Neuronal stem cell (in vitro differentiated cells): Measurements from ENCODE around the gene PHETA2.
"Not testable (repeated sequence)": the region's sequence is repeated elsewhere in the genome, so short reads cannot be mapped to it uniquely, and the experiment has no call there.

Experiments
- DNase-seq: peaks from one replicate; pipeline ENCODE4 v3.0.0-alpha.2; 2013; ENCODE audit warnings: low spot score
- H2AFZ ChIP-seq: one replicate; pipeline ENCODE4 v1.6.1; 2013; ENCODE audit warnings: mild to moderate bottlenecking, low read length, inconsistent platforms
- H2AK5ac ChIP-seq: 2 replicates; pipeline ENCODE4 v1.6.1; 2013; ENCODE audit warnings: low read depth, mild to moderate bottlenecking, inconsistent platforms, low read length, moderate library complexity, mixed read lengths
- H2BK120ac ChIP-seq: 2 replicates; pipeline ENCODE4 v1.6.1; 2013; ENCODE audit warnings: low read depth, mild to moderate bottlenecking, inconsistent platforms, low read length, moderate library complexity, mixed read lengths
- H2BK12ac ChIP-seq: one replicate; pipeline ENCODE4 v1.6.1; 2013; ENCODE audit warnings: low read length, inconsistent platforms
- H2BK15ac ChIP-seq: 2 replicates; pipeline ENCODE4 v1.6.1; 2013; ENCODE audit warnings: mild to moderate bottlenecking, low read length, inconsistent platforms, mixed read lengths
- H2BK5ac ChIP-seq: one replicate; pipeline ENCODE4 v1.6.1; 2013; ENCODE audit warnings: inconsistent platforms, mild to moderate bottlenecking, low read length, moderate library complexity
- H3K14ac ChIP-seq: one replicate; pipeline ENCODE4 v1.6.1; 2013; ENCODE audit warnings: low read length, inconsistent platforms
- H3K18ac ChIP-seq: 2 replicates; pipeline ENCODE4 v1.6.1; 2013; ENCODE audit warnings: low read length, inconsistent platforms
- H3K23ac ChIP-seq: 2 replicates; pipeline ENCODE4 v1.6.1; 2013; ENCODE audit warnings: low read depth, mild to moderate bottlenecking, mixed read lengths, low read length, inconsistent platforms; ENCODE audit not compliant: poor library complexity
- H3K27ac ChIP-seq: replicated peaks from 3 replicates; pipeline ENCODE4 v1.5.1; 2013; ENCODE audit warnings: low read length, inconsistent platforms
- H3K27me3 ChIP-seq, 3 experiments: 2 replicates each; pipeline ENCODE4 v1.6.1; 2013; ENCODE audit warnings: low read length in 3 of 3, mild to moderate bottlenecking in 2 of 3, inconsistent platforms in 1 of 3, low read depth in 1 of 3, mixed read lengths in 1 of 3, moderate library complexity in 1 of 3; ENCODE audit not compliant: control insufficient read depth in 3 of 3, insufficient read depth in 3 of 3
- H3K36me3 ChIP-seq, 2 donors: replicated peaks in 1 of 2; 2 replicates each; pipeline ENCODE4 v1.6.1; 2013; ENCODE audit warnings: low read length in 2 of 2; ENCODE audit not compliant: control insufficient read depth in 2 of 2, insufficient read depth in 2 of 2
- H3K4ac ChIP-seq: 2 replicates; pipeline ENCODE4 v1.6.1; 2013; ENCODE audit warnings: inconsistent platforms, mild to moderate bottlenecking, low read length, moderate library complexity
- H3K4me1 ChIP-seq, 2 donors: 1 replicate in 1 of 2; 2 replicates in 1 of 2; pipeline ENCODE4 v1.6.1; 2013; ENCODE audit warnings: low read length in 2 of 2, low read depth in 1 of 2; ENCODE audit not compliant: control insufficient read depth in 2 of 2, insufficient read depth in 1 of 2
- H3K4me2 ChIP-seq: one replicate; pipeline ENCODE4 v1.6.1; 2013; ENCODE audit warnings: mild to moderate bottlenecking, low read length, inconsistent platforms; ENCODE audit not compliant: insufficient read depth, poor library complexity, severe bottlenecking
- H3K4me3 ChIP-seq, 2 donors: 2 replicates each; pipeline ENCODE4 v1.5.1; 2013; ENCODE audit warnings: low read length in 2 of 2, mild to moderate bottlenecking in 2 of 2, inconsistent platforms in 1 of 2, moderate library complexity in 1 of 2
- H3K79me1 ChIP-seq: one replicate; pipeline ENCODE4 v1.6.1; 2013; ENCODE audit warnings: low read depth, mild to moderate bottlenecking, inconsistent platforms, low read length, moderate library complexity
- H3K9ac ChIP-seq: one replicate; pipeline ENCODE4 v1.6.1; 2013; ENCODE audit warnings: mild to moderate bottlenecking, low read depth, low read length, inconsistent platforms; ENCODE audit not compliant: poor library complexity
- H3K9me3 ChIP-seq, 2 donors: replicated peaks in 1 of 2; 2 replicates each; pipeline versions ENCODE3 to v1.6.1; 2013; ENCODE audit warnings: low read length in 2 of 2, mild to moderate bottlenecking in 2 of 2, inconsistent platforms in 1 of 2, low read depth in 1 of 2, mixed read lengths in 1 of 2, moderate library complexity in 1 of 2; ENCODE audit not compliant: control insufficient read depth in 2 of 2, insufficient read depth in 1 of 2
- H4K8ac ChIP-seq: one replicate; pipeline ENCODE4 v1.6.1; 2013; ENCODE audit warnings: low read depth, mild to moderate bottlenecking, inconsistent platforms, low read length, moderate library complexity
- H4K91ac ChIP-seq: one replicate; pipeline ENCODE4 v1.6.1; 2013; ENCODE audit warnings: low read length, low read depth, mild to moderate bottlenecking, inconsistent platforms; ENCODE audit not compliant: poor library complexity
- WGBS, 2 donors: extraction: QIAGEN DNeasy Blood & Tissue Kit; methylation state at CpG; one replicate each; pipeline ENCODE4 v1.1.7; 2013; ENCODE audit warnings: missing lambda C conversion rate in 2 of 2, mixed read lengths in 1 of 2; ENCODE audit not compliant: insufficient read length in 2 of 2, insufficient replicate concordance in 1 of 2; ENCODE audit errors: extremely low coverage in 2 of 2; 5-methylcytosine and 5-hydroxymethylcytosine counted together

Gene PHETA2

DNA sequence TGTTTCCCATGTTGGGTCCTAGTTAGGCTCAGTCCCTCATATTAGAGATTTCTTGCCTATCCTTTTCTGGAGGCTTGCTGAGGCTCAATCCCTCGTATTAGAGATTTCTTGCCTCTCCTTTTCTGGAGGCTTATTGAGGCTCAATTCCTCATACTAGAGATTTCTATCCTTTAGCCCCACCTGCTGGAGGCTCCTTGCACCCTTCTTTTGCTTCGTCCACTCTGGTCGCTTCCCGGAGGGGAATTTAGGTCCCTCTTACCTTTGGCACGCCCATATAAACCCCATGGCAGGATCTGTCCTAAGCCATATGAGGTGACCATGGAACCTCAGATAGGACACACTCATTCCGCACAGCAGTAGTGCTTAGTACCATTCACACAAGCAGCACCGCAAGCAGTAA, 40.7 kb downstream of the PHETA2 start:
- H3K27ac ChIP-seq = no peak overlapping the region
- no peak overlapping the region for H4K91ac ChIP-seq
- H3K18ac ChIP-seq = no peak overlapping the region
- no peak for DNase-seq
- H3K36me3 ChIP-seq = peaks cover 0 to 3% of the 10 kb centered on the region in 2 donors
- no peaks in the 10 kb centered on the region for H3K79me1 ChIP-seq
- no peak overlapping the region for H3K4ac ChIP-seq
- no peak overlapping the region for H2BK120ac ChIP-seq
- H3K23ac ChIP-seq = no peak overlapping the region
- no peak overlapping the region for H3K14ac ChIP-seq
- H3K27me3 ChIP-seq = peaks cover 0 to 2% (median 0%) of the 10 kb centered on the region in 3 experiments
- H3K9ac ChIP-seq = no peak overlapping the region
- H2BK12ac ChIP-seq = no peak overlapping the region
- H3K4me1 ChIP-seq = no peaks in the 10 kb centered on the region
- no peak overlapping the region for H2BK5ac ChIP-seq
- H3K4me3 ChIP-seq = no peak overlapping the region
- H3K4me2 ChIP-seq = no peak overlapping the region
- no CpG with 5 or more reads among the region's 7 CpGs for WGBS, 2 donors
- H2AFZ ChIP-seq = no peak overlapping the region
- no peak overlapping the region for H2BK15ac ChIP-seq
- H2AK5ac ChIP-seq = no peak overlapping the region
- no peak overlapping the region for H4K8ac ChIP-seq
- H3K9me3 ChIP-seq = peaks cover 11 to 23% of the 10 kb centered on the region in 2 donors

DNA sequence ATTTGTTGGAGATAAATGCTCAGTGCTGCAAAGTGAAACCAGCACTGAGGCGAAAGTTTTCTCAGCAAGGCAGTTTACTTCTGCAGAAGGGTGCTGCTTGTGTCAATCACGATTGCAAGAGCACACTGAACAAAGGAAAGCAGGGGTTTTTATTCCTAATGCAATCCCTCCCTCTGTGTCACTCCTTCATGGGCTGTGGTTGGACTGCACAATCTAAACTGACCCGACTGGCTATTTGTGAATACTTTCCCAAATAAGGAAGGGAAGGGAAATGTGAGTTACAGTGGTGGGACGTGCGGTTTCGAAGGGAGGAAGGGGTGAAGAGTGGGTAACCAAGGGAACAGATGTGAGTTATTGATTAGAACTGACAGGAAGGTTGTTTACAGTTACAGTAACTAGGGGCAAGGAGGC, 41.4 kb downstream of the PHETA2 start:
- H3K9me3 ChIP-seq = peaks cover 11 to 23% of the 10 kb centered on the region in 2 donors
- not testable (repeated sequence) for H4K8ac ChIP-seq, H2BK15ac ChIP-seq, H4K91ac ChIP-seq, H2AK5ac ChIP-seq, H2BK12ac ChIP-seq, H2AFZ ChIP-seq, H3K27ac ChIP-seq, H3K4ac ChIP-seq, H3K4me2 ChIP-seq, H3K14ac ChIP-seq, H3K18ac ChIP-seq, H3K23ac ChIP-seq, H3K9ac ChIP-seq, H3K36me3 ChIP-seq, H3K4me1 ChIP-seq, H2BK5ac ChIP-seq, H3K27me3 ChIP-seq, H3K79me1 ChIP-seq, H2BK120ac ChIP-seq, DNase-seq
- 100% methylated on average over 3 of the region's 6 CpGs; no CpG with 5 or more reads in 1 of the 2 donors for WGBS, 2 donors
- peak overlapping the region in 1 of 2 donors; percentile 67 for H3K4me3 ChIP-seq

DNA sequence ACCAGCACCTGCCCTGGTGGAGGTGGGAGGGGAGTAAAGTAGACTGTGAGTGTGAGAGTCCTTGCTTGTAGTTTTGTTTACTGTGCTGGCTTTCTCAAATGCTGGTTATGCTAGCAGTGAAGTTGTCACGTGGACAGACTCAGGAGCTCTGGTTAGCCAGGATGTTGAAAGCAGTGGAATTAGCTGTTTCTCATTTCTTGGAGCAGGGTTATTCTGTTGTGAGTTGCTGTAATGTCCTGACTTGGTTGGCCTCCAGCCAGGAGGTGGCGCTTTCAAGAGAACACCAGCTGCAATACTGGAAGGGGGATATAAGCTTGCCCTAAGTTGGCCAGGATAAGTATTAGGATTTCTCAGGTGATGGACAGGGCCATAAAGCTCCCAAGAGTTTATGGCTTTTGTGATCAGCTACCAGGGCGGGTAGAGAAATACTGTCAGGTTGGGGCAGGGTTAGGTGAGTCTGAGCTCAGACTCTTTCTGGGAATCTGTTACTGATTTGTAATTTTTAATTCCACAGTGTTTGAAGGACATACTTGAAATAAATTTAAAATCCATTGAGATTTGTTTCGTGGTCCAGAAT, 42.9 kb downstream of the PHETA2 start:
- Histone ChIP-seq H2BK5ac (no peak overlapping the region), H4K91ac (no peak overlapping the region), H3K4me2 (no peak overlapping the region), H3K4me1 (no peaks in the 10 kb centered on the region), H2AFZ (no peak overlapping the region), H3K14ac (no peak overlapping the region), H3K9me3 (peaks cover 11 to 23% of the 10 kb centered on the region in 2 donors), H4K8ac (no peak overlapping the region), H3K27me3 (peaks cover 0 to 2% (median 0%) of the 10 kb centered on the region in 3 experiments), H3K79me1 (no peaks in the 10 kb centered on the region), H3K4ac (no peak overlapping the region), H2BK12ac (no peak overlapping the region), H3K18ac (no peak overlapping the region), H2AK5ac (no peak overlapping the region), H3K36me3 (peaks cover 0 to 3% of the 10 kb centered on the region in 2 donors), H2BK120ac (no peak overlapping the region), H2BK15ac (no peak overlapping the region), H3K23ac (no peak overlapping the region), H3K9ac (no peak overlapping the region), H3K4me3 (no peak overlapping the region), H3K27ac (no peak overlapping the region)
- no CpG with 5 or more reads among the region's 4 CpGs for WGBS, 2 donors
- DNase-seq = no peak

DNA sequence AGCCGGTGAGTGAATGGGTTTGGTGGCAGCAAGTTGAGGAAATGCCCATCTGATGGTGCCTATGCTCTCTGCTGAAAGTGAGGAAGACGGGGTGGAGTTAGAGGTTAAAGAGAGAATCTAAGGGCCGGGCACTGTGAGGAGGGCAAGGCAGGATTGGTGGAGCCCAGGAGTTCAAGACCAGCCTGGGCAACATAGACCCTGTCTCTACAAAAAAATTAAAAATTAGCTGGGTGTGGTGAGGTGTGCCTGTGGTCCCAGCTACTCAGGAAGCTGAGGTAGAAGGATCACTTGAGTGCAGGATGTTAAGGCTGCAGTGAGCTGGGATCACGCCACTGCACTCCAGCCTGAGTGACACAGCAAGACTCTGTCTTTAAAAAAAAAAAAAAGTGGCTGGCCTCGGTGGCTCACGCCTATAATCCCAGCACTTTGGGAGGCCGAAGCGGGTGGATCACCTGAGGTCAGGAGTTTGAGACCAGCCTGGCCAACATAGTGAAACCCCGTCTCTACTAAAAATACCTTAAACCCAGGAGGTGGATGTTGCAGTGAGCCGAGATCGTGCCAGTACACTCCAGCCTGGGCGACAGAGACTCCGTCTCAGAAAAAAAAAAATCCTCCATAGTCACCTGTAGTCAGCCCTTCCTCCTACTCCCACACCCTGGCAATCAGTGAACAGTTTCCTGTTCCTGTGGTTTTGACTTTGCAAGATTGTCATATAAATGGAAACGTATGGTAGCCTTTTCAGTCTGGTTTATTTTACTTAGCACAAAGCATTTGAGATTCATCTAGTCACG, 46.4 kb downstream of the PHETA2 start:
- H2BK12ac ChIP-seq, H2AFZ ChIP-seq, H3K36me3 ChIP-seq, H3K23ac ChIP-seq, H2BK15ac ChIP-seq, H4K8ac ChIP-seq, H3K9ac ChIP-seq, DNase-seq, H3K4me3 ChIP-seq, H3K4ac ChIP-seq, H3K9me3 ChIP-seq, H3K4me1 ChIP-seq, H3K27ac ChIP-seq, H2BK120ac ChIP-seq, H3K4me2 ChIP-seq, H3K27me3 ChIP-seq, H3K18ac ChIP-seq, H3K79me1 ChIP-seq, H2BK5ac ChIP-seq, H2AK5ac ChIP-seq, H3K14ac ChIP-seq, H4K91ac ChIP-seq: not testable (repeated sequence)
- WGBS, 2 donors = no CpG with 5 or more reads among the region's 15 CpGs
